Measurements from ENCODE around the gene DNAAF1.

The DNAAF1 gene

GRCh38 chr16:84182680-84183571 is 37.8 kb downstream of the DNAAF1 start:
- H3K4me1 ChIP-seq (ENCODE audit: control insufficient read depth in 2 of 2, insufficient read depth in 2 of 2, low read length in 2 of 2), result peaks cover 6% of the 10 kb centered on the region in 2 donors
- H3K9ac ChIP-seq (ENCODE audit: low read depth in 1 of 2, low read length in 2 of 2), result no peak overlapping the region

GRCh38 chr16:84183572-84183875 is 38.4 kb downstream of the DNAAF1 start:
- Histone ChIP-seq H3K27me3 (ENCODE audit: control insufficient read depth in 2 of 2, insufficient read depth in 2 of 2, low read length in 2 of 2) (no peaks in the 10 kb centered on the region), H3K27ac (ENCODE audit: low read depth in 2 of 2, low read length in 2 of 2) (no peak overlapping the region), H3K4me3 (ENCODE audit: low read length in 2 of 2) (no peak overlapping the region), H3K9me3 (ENCODE audit: control insufficient read depth in 2 of 2, low read length in 2 of 2) (no peaks in the 10 kb centered on the region), H3K4me1 (ENCODE audit: control insufficient read depth in 2 of 2, insufficient read depth in 2 of 2, low read length in 2 of 2) (peaks cover 6% of the 10 kb centered on the region in 2 donors), H3K36me3 (ENCODE audit: control insufficient read depth in 2 of 2, insufficient read depth in 2 of 2, low read length in 2 of 2) (peaks cover 31 to 41% of the 10 kb centered on the region in 2 donors), H3K9ac (ENCODE audit: low read depth in 1 of 2, low read length in 2 of 2) (no peak overlapping the region)

More at GRCh38 chr16:84182680-84183571, 37.8 kb downstream of the DNAAF1 start:
- peaks cover 37 to 46% of the 10 kb centered on the region in 2 donors for H3K36me3 ChIP-seq (ENCODE audit: control insufficient read depth in 2 of 2, insufficient read depth in 2 of 2, low read length in 2 of 2)
- H3K27me3 ChIP-seq (ENCODE audit: control insufficient read depth in 2 of 2, insufficient read depth in 2 of 2, low read length in 2 of 2), result no peaks in the 10 kb centered on the region
- H3K9me3 ChIP-seq (ENCODE audit: control insufficient read depth in 2 of 2, low read length in 2 of 2), result no peaks in the 10 kb centered on the region
- no peak overlapping the region for H3K27ac ChIP-seq (ENCODE audit: low read depth in 2 of 2, low read length in 2 of 2)
- H3K4me3 ChIP-seq (ENCODE audit: low read length in 2 of 2), result no peak overlapping the region

GRCh38 chr16:84183911-84184591 is 38.9 kb downstream of the DNAAF1 start:
- Histone ChIP-seq H3K9ac (ENCODE audit: low read depth in 1 of 2, low read length in 2 of 2) (peak overlapping the region in 1 of 2 donors; percentile 24), H3K9me3 (ENCODE audit: control insufficient read depth in 2 of 2, low read length in 2 of 2) (no peaks in the 10 kb centered on the region), H3K27me3 (ENCODE audit: control insufficient read depth in 2 of 2, insufficient read depth in 2 of 2, low read length in 2 of 2) (no peaks in the 10 kb centered on the region), H3K4me3 (ENCODE audit: low read length in 2 of 2) (no peak overlapping the region), H3K36me3 (ENCODE audit: control insufficient read depth in 2 of 2, insufficient read depth in 2 of 2, low read length in 2 of 2) (peaks cover 31 to 38% of the 10 kb centered on the region in 2 donors), H3K27ac (ENCODE audit: low read depth in 2 of 2, low read length in 2 of 2) (no peak overlapping the region), H3K4me1 (ENCODE audit: control insufficient read depth in 2 of 2, insufficient read depth in 2 of 2, low read length in 2 of 2) (peaks cover 6% of the 10 kb centered on the region in 2 donors)

- H3K9ac ChIP-seq (ENCODE audit: low read depth in 1 of 2, low read length in 2 of 2), result no peak overlapping the region
- no peaks in the 10 kb centered on the region for H3K9me3 ChIP-seq (ENCODE audit: control insufficient read depth in 2 of 2, low read length in 2 of 2)
- peaks cover 26 to 34% of the 10 kb centered on the region in 2 donors for H3K36me3 ChIP-seq (ENCODE audit: control insufficient read depth in 2 of 2, insufficient read depth in 2 of 2, low read length in 2 of 2)
- peaks cover 6% of the 10 kb centered on the region in 2 donors for H3K4me1 ChIP-seq (ENCODE audit: control insufficient read depth in 2 of 2, insufficient read depth in 2 of 2, low read length in 2 of 2)
- no peak overlapping the region for H3K4me3 ChIP-seq (ENCODE audit: low read length in 2 of 2)
- H3K27ac ChIP-seq (ENCODE audit: low read depth in 2 of 2, low read length in 2 of 2), result no peak overlapping the region
- no peaks in the 10 kb centered on the region for H3K27me3 ChIP-seq (ENCODE audit: control insufficient read depth in 2 of 2, insufficient read depth in 2 of 2, low read length in 2 of 2)
These were observed 39.7 kb downstream of the DNAAF1 start for GRCh38 chr16:84184775-84185174.

GRCh38 chr16:84186685-84187437 is 41.8 kb downstream of the DNAAF1 start, which contains the start of gene TAF1C:
Gene TAF1C, minus strand, starts transcription at chr16:84187057. Its CDS starts 2,069 bp downstream, at chr16:84184988.
- Histone ChIP-seq H3K9me3 (ENCODE audit: control insufficient read depth in 2 of 2, low read length in 2 of 2) (no peaks in the 10 kb centered on the region), H3K4me1 (ENCODE audit: control insufficient read depth in 2 of 2, insufficient read depth in 2 of 2, low read length in 2 of 2) (peaks cover 6% of the 10 kb centered on the region in 2 donors)

GRCh38 chr16:84190731-84191388 is 45.8 kb downstream of the DNAAF1 start, which contains the start of gene ADAD2:
Gene ADAD2, plus strand, starts transcription at chr16:84191157. Its CDS starts 74 bp downstream, at chr16:84191231.
- peaks cover 3 to 5% of the 10 kb centered on the region in 2 donors for H3K4me1 ChIP-seq (ENCODE audit: control insufficient read depth in 2 of 2, insufficient read depth in 2 of 2, low read length in 2 of 2)
- H3K4me3 ChIP-seq (ENCODE audit: low read length in 2 of 2), result no peak within 1 kb of the TSS
- no peak within 1 kb of the TSS for H3K9ac ChIP-seq (ENCODE audit: low read depth in 1 of 2, low read length in 2 of 2)
- no peaks in the 10 kb centered on the region for H3K36me3 ChIP-seq (ENCODE audit: control insufficient read depth in 2 of 2, insufficient read depth in 2 of 2, low read length in 2 of 2)
- H3K9me3 ChIP-seq (ENCODE audit: control insufficient read depth in 2 of 2, low read length in 2 of 2), result no peaks in the 10 kb centered on the region
- no peaks in the 10 kb centered on the region for H3K27me3 ChIP-seq (ENCODE audit: control insufficient read depth in 2 of 2, insufficient read depth in 2 of 2, low read length in 2 of 2)
- no peak within 1 kb of the TSS for H3K27ac ChIP-seq (ENCODE audit: low read depth in 2 of 2, low read length in 2 of 2)

More at GRCh38 chr16:84186685-84187437, 41.8 kb downstream of the DNAAF1 start, which contains the start of gene TAF1C:
- Histone ChIP-seq H3K4me3 (ENCODE audit: low read length in 2 of 2) (peak within 1 kb of the TSS; percentile 91 to 93), H3K36me3 (ENCODE audit: control insufficient read depth in 2 of 2, insufficient read depth in 2 of 2, low read length in 2 of 2) (peaks cover 15 to 22% of the 10 kb centered on the region in 2 donors), H3K27me3 (ENCODE audit: control insufficient read depth in 2 of 2, insufficient read depth in 2 of 2, low read length in 2 of 2) (no peaks in the 10 kb centered on the region), H3K9ac (ENCODE audit: low read depth in 1 of 2, low read length in 2 of 2) (peak within 1 kb of the TSS; percentile 86 to 97), H3K27ac (ENCODE audit: low read depth in 2 of 2, low read length in 2 of 2) (peak within 1 kb of the TSS; percentile 11 to 65)

- H3K4me1 ChIP-seq (ENCODE audit: control insufficient read depth in 2 of 2, insufficient read depth in 2 of 2, low read length in 2 of 2), result peaks cover 0 to 3% of the 10 kb centered on the region in 2 donors
- no peak overlapping the region for H3K9ac ChIP-seq (ENCODE audit: low read depth in 1 of 2, low read length in 2 of 2)
- no peaks in the 10 kb centered on the region for H3K36me3 ChIP-seq (ENCODE audit: control insufficient read depth in 2 of 2, insufficient read depth in 2 of 2, low read length in 2 of 2)
- no peak overlapping the region for H3K4me3 ChIP-seq (ENCODE audit: low read length in 2 of 2)
- H3K9me3 ChIP-seq (ENCODE audit: control insufficient read depth in 2 of 2, low read length in 2 of 2), result no peaks in the 10 kb centered on the region
- H3K27ac ChIP-seq (ENCODE audit: low read depth in 2 of 2, low read length in 2 of 2), result no peak overlapping the region
- no peaks in the 10 kb centered on the region for H3K27me3 ChIP-seq (ENCODE audit: control insufficient read depth in 2 of 2, insufficient read depth in 2 of 2, low read length in 2 of 2)
These were observed 46.4 kb downstream of the DNAAF1 start for GRCh38 chr16:84191466-84191865.

GRCh38 chr16:84193480-84193879 is 48.4 kb downstream of the DNAAF1 start:
- no peak overlapping the region for H3K27ac ChIP-seq (ENCODE audit: low read depth in 2 of 2, low read length in 2 of 2)
- H3K36me3 ChIP-seq (ENCODE audit: control insufficient read depth in 2 of 2, insufficient read depth in 2 of 2, low read length in 2 of 2), result no peaks in the 10 kb centered on the region
- no peaks in the 10 kb centered on the region for H3K9me3 ChIP-seq (ENCODE audit: control insufficient read depth in 2 of 2, low read length in 2 of 2)

GRCh38 chr16:84194018-84194417 is 48.9 kb downstream of the DNAAF1 start:
- H3K4me1 ChIP-seq (ENCODE audit: control insufficient read depth in 2 of 2, insufficient read depth in 2 of 2, low read length in 2 of 2), result no peaks in the 10 kb centered on the region
- no peaks in the 10 kb centered on the region for H3K36me3 ChIP-seq (ENCODE audit: control insufficient read depth in 2 of 2, insufficient read depth in 2 of 2, low read length in 2 of 2)
- H3K4me3 ChIP-seq (ENCODE audit: low read length in 2 of 2), result no peak overlapping the region
- H3K27ac ChIP-seq (ENCODE audit: low read depth in 2 of 2, low read length in 2 of 2), result no peak overlapping the region
- H3K27me3 ChIP-seq (ENCODE audit: control insufficient read depth in 2 of 2, insufficient read depth in 2 of 2, low read length in 2 of 2), result no peaks in the 10 kb centered on the region
- H3K9me3 ChIP-seq (ENCODE audit: control insufficient read depth in 2 of 2, low read length in 2 of 2), result no peaks in the 10 kb centered on the region
- H3K9ac ChIP-seq (ENCODE audit: low read depth in 1 of 2, low read length in 2 of 2), result no peak overlapping the region

More at GRCh38 chr16:84193480-84193879, 48.4 kb downstream of the DNAAF1 start:
- H3K9ac ChIP-seq (ENCODE audit: low read depth in 1 of 2, low read length in 2 of 2), result no peak overlapping the region
- H3K27me3 ChIP-seq (ENCODE audit: control insufficient read depth in 2 of 2, insufficient read depth in 2 of 2, low read length in 2 of 2), result no peaks in the 10 kb centered on the region
- H3K4me1 ChIP-seq (ENCODE audit: control insufficient read depth in 2 of 2, insufficient read depth in 2 of 2, low read length in 2 of 2), result no peaks in the 10 kb centered on the region
- H3K4me3 ChIP-seq (ENCODE audit: low read length in 2 of 2), result no peak overlapping the region

All from mucosa of rectum (tissue), 2 donors.